GM19324 (cell line): ENCODE results near the gene NBR1.
"Not testable (repeated sequence)": the region's sequence is repeated elsewhere in the genome, so short reads cannot be mapped to it uniquely, and the experiment has no call there.

ENCODE experiments used
- ATAC-seq: cut with Tn5 transposase; IDR thresholded peaks from one replicate; pipeline ENCODE4 v1.9.1; 2021; ENCODE audit warnings: mild to moderate bottlenecking, moderate library complexity; ENCODE audit not compliant: unreplicated experiment, low FRiP score

The NBR1 gene

DNA sequence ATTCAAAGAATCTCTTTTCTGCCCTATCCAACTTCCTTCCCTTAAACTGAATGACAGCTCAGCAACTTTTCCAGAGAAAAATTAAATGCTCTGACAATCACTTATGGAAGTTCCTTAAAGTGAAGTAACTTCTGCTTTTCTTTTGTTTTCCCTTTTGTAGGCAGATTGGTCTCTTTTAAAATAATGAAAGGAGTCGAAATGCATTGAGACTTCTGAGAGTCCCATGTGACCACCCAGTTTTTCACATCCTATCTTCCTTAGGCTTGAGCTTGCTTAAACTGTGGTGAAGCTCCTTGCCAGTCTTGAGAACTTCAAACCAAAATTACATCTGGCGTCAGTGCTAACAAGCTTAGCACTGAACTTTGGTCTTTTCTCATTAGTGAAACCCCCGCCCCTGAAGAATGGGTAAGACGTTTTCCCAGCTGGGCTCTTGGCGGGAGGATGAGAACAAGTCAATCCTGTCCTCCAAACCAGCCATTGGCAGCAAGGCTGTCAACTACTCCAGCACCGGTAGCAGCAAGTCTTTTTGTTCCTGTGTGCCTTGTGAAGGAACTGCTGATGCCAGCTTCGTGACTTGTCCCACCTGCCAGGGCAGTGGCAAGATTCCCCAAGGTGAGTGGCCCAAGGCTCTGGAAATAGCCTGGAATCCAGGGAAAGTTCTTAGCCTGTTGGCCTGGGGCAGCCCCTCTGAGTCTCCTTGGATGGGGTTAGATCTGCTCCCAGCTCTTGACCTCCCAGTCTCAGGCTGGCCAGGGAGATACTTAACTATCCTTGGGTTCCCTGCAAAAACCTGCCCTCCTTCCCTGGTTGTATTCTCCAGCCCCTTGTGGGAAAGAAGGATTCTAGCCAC, 41.9 kb downstream of the NBR1 start:
- ATAC-seq = no peak

- no peak for ATAC-seq
These were observed 42.5 kb downstream of the NBR1 start for GRCh38 chr17:43213545-43213944.

DNA sequence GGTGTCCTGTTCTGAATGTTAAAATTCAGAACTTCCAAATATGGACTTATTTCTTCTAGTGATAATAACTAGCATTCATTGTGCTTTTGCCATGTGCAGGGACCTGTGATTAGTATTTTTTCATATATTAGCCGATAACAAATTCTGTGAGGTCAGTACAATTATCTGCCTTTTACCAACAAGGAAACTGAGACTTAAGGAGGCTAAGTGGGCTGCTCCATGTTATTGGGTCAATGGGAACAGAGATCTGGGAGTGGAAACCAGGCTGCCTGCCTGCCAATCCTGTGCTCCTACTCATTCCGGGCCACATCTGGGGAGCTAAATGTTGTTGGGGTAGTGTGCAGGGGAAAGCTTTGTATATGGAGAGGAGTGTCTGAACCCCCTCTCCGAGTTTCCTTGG, 44.3 kb downstream of the NBR1 start:
- ATAC-seq = no peak

DNA sequence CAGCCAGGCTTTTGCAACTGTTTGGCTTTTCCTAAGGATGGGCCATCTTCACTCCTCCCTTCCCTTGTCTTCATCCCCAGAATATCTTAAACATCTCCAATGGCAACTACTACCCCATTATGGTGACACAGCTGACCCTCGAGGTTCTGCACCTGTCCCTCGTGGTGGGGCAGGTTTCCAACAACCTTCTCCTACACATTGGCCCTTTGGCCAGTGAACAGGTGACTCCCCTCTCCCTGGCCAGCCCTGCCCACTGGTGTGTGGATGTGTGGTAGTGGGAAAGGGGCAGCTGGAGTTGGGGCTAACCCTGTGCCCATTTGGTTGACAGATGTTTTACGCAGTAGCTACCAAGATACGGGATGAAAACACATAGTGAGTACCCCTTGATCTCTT, 45.4 kb downstream of the NBR1 start:
- ATAC-seq = no peak

GRCh38 chr17:43216762-43217613, 46.0 kb downstream of the NBR1 start:
- ATAC-seq = no peak

GRCh38 chr17:43217614-43218087, 46.6 kb downstream of the NBR1 start:
- no peak for ATAC-seq

- ATAC-seq = no peak
These were observed 48.0 kb downstream of the NBR1 start for GRCh38 chr17:43219001-43219400.

DNA sequence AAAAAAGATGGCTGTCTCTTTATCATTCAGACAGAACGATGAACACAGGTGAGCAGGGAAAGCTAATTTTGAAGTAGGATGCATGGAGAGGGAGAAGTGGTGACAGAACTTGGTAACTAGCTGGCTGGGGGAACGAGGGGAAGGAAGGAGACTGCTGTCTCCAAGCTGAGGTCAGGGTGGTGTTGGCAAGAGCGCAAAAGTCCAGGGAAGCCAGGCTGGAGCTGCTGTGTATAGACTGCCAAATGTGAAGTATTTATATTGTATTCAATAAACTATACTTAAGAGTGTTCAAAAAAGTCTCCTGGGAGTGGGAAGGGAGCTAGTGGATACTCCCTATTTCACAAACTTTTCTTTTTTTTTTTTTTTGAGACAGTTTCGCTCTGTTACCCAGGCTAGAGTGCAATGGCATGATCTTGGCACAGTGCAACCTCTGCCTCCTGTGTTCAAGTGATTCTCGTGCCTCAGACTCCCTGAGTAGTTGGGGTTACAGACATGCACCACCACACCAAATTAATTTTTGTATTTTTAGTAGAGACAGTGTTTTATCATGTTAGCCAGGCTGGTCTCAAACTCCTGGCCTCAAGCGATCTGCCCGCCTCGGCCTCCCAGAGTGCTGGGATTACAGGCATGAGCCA, 48.8 kb downstream of the NBR1 start:
- ATAC-seq = no peak

DNA sequence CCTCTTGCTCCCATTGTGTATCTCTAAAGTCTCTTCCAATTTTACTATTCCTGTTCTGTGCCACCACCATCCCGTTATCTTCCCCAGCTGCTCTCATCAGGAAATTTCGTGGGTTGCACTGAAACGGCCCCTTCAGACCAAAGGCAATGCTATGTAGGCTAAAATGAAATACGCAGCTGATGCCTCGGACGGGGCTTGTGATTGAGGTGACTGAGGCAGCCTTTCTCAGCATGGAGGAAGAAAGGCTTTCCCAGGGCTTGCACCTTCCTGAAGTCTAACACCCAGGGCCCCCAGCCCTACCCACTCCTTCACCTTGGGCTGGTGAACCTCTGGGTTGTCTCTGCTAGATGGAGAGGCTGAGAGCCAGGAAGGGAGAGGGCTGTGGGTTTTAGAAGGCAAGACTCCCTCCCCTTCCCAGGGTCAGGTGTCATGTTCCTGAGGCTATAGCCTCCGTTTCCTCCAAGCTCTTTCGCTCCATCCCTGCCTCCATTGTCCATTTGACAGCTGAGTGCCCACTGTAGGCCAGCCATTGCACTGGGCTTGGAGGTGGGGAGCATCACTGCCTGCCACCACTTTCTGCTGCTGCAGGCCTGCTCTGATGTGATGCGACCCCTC, 49.6 kb downstream of the NBR1 start:
- no peak for ATAC-seq

- ATAC-seq = no peak
These were observed 53.2 kb downstream of the NBR1 start for GRCh38 chr17:43224146-43224705.

GRCh38 chr17:43226393-43226792, 55.4 kb downstream of the NBR1 start:
- no peak for ATAC-seq

GRCh38 chr17:43228020-43228782, 57.2 kb downstream of the NBR1 start, which contains the start of gene CCDC200:
TSS of gene CCDC200 (minus strand) at chr17:43228623. CDS start at chr17:43228554, 69 bp downstream.
- ATAC-seq = not testable (repeated sequence)

GRCh38 chr17:43231205-43232020, 60.4 kb downstream of the NBR1 start:
- ATAC-seq = not testable (repeated sequence)

- not testable (repeated sequence) for ATAC-seq
These were observed 61.1 kb downstream of the NBR1 start for GRCh38 chr17:43232021-43232699.

GRCh38 chr17:43233263-43233662, 62.2 kb downstream of the NBR1 start:
- ATAC-seq = not testable (repeated sequence)

- ATAC-seq = not testable (repeated sequence)
These were observed 62.9 kb downstream of the NBR1 start, which contains the start of gene RNU2-1 for GRCh38 chr17:43233877-43234276. TSS of gene RNU2-1 (minus strand) at chr17:43233977.

- ATAC-seq = not testable (repeated sequence)
These were observed 68.6 kb downstream of the NBR1 start for GRCh38 chr17:43239597-43239996.
